H9 (cell line): Measurements from ENCODE around the gene NFIX. TPM values are rescaled to one million over a fixed set of nuclear protein-coding genes. Genes with fewer than 3 reads are reported as not detected.

ENCODE experiments used
- DNase-seq: peaks from one replicate; pipeline ENCODE4 v3.0.0-alpha.2; 2017
- H2AFZ ChIP-seq: one replicate; pipeline ENCODE4 v1.6.1; 2013; ENCODE audit warnings: mild to moderate bottlenecking, low read length, control low read depth, moderate library complexity
- H2AK5ac ChIP-seq: 2 replicates; pipeline ENCODE4 v1.6.1; 2013; ENCODE audit warnings: low read length, control low read depth, mixed read lengths; ENCODE audit not compliant: insufficient read length
- H2BK120ac ChIP-seq: one replicate; pipeline ENCODE4 v1.6.1; 2013; ENCODE audit warnings: low read depth, mild to moderate bottlenecking, low read length, control low read depth, inconsistent platforms; ENCODE audit not compliant: poor library complexity, severe bottlenecking
- H2BK12ac ChIP-seq: 2 replicates; pipeline ENCODE4 v1.6.1; 2013; ENCODE audit warnings: low read length, control low read depth, mixed read lengths, low read depth; ENCODE audit not compliant: insufficient read length
- H2BK15ac ChIP-seq: 2 replicates; pipeline ENCODE4 v1.6.1; 2013; ENCODE audit warnings: low read depth, low read length, control low read depth
- H2BK20ac ChIP-seq: one replicate; pipeline ENCODE4 v1.6.1; 2013; ENCODE audit warnings: low read depth, mild to moderate bottlenecking, low read length, control low read depth, inconsistent platforms; ENCODE audit not compliant: poor library complexity, severe bottlenecking
- H2BK5ac ChIP-seq: 2 replicates; pipeline ENCODE4 v1.6.1; 2013; ENCODE audit warnings: low read length, control low read depth, mixed read lengths; ENCODE audit not compliant: insufficient read length
- H3K14ac ChIP-seq: 2 replicates; pipeline ENCODE4 v1.6.1; 2013; ENCODE audit warnings: low read length, control low read depth; ENCODE audit not compliant: insufficient read depth
- H3K18ac ChIP-seq: 2 replicates; pipeline ENCODE4 v1.6.1; 2013; ENCODE audit warnings: low read depth, mild to moderate bottlenecking, mixed read lengths, low read length, control low read depth; ENCODE audit not compliant: insufficient read length
- H3K23ac ChIP-seq: 2 replicates; pipeline ENCODE4 v1.6.1; 2013; ENCODE audit warnings: low read length, control low read depth, mixed read lengths, low read depth; ENCODE audit not compliant: insufficient read length
- H3K23me2 ChIP-seq: 2 replicates; pipeline ENCODE4 v1.6.1; 2013; ENCODE audit warnings: low read depth, mild to moderate bottlenecking, mixed read lengths, low read length, control low read depth; ENCODE audit not compliant: insufficient read length, poor library complexity, severe bottlenecking
- H3K27ac ChIP-seq: 2 replicates; pipeline ENCODE4 v1.5.1; 2013; ENCODE audit warnings: low read length, control low read depth, mixed read lengths, low read depth; ENCODE audit not compliant: insufficient read length
- H3K27me3 ChIP-seq: 2 replicates; pipeline ENCODE4 v1.6.1; 2013; ENCODE audit warnings: low read length, control low read depth, inconsistent platforms; ENCODE audit not compliant: insufficient read depth
- H3K4ac ChIP-seq: 2 replicates; pipeline ENCODE4 v1.6.1; 2013; ENCODE audit warnings: low read depth, mild to moderate bottlenecking, control low read depth, inconsistent platforms, low read length, moderate library complexity
- H3K4me1 ChIP-seq: 2 replicates; pipeline ENCODE4 v1.6.1; 2013; ENCODE audit warnings: low read length, control low read depth, inconsistent platforms; ENCODE audit not compliant: insufficient read depth
- H3K4me2 ChIP-seq: 2 replicates; pipeline ENCODE4 v1.6.1; 2013; ENCODE audit warnings: low read length, control low read depth, mixed read lengths; ENCODE audit not compliant: insufficient read length, insufficient read depth
- H3K56ac ChIP-seq: 2 replicates; pipeline ENCODE4 v1.6.1; 2013; ENCODE audit warnings: low read depth, mild to moderate bottlenecking, mixed read lengths, low read length, control low read depth; ENCODE audit not compliant: insufficient read length
- H3K79me1 ChIP-seq: 2 replicates; pipeline ENCODE4 v1.6.1; 2013; ENCODE audit warnings: low read depth, mild to moderate bottlenecking, moderate library complexity, low read length, control low read depth, inconsistent platforms; ENCODE audit not compliant: insufficient read depth, poor library complexity, severe bottlenecking
- H3K79me2 ChIP-seq: 2 replicates; pipeline ENCODE4 v1.6.1; 2013; ENCODE audit warnings: low read length, control low read depth, inconsistent platforms; ENCODE audit not compliant: insufficient read depth
- H3K9ac ChIP-seq: 2 replicates; pipeline ENCODE4 v1.6.1; 2013; ENCODE audit warnings: low read length, control low read depth, mixed read lengths; ENCODE audit not compliant: insufficient read length; ENCODE audit errors: extremely low read depth
- H3K9me3 ChIP-seq: one replicate; pipeline ENCODE4 v1.6.1; 2013; ENCODE audit warnings: low read depth, low read length, inconsistent platforms; ENCODE audit not compliant: control insufficient read depth
- H3T11ph ChIP-seq: one replicate; pipeline ENCODE4 v1.6.1; 2013; ENCODE audit warnings: mild to moderate bottlenecking, low read length, control low read depth, inconsistent platforms
- H4K20me1 ChIP-seq: one replicate; pipeline ENCODE4 v1.6.1; 2013; ENCODE audit not compliant: control insufficient read depth, insufficient read length, insufficient read depth
- H4K5ac ChIP-seq: 2 replicates; pipeline ENCODE4 v1.6.1; 2013; ENCODE audit warnings: low read depth, mild to moderate bottlenecking, mixed read lengths, low read length, control low read depth; ENCODE audit not compliant: insufficient read length
- H4K8ac ChIP-seq: replicated peaks from 2 replicates; pipeline ENCODE4 v1.6.1; 2013; ENCODE audit warnings: low read length, control low read depth, mixed read lengths, low read depth; ENCODE audit not compliant: insufficient read length
- H4K91ac ChIP-seq: 2 replicates; pipeline ENCODE4 v1.6.1; 2013; ENCODE audit warnings: low read depth, mild to moderate bottlenecking, moderate library complexity, mixed read lengths, low read length, control low read depth; ENCODE audit not compliant: insufficient read length
- H3K27ac Mint-ChIP-seq, 3 experiments: 2 replicates in 2 of 3; 3 replicates in 1 of 3; pipeline ENCODE4 v1.8.0; 2020 to 2021; ENCODE audit warnings: mixed read lengths in 3 of 3, mild to moderate bottlenecking in 1 of 3, moderate library complexity in 1 of 3
- H3K27me3 Mint-ChIP-seq: 2 replicates; pipeline ENCODE4 v1.8.0; 2021; ENCODE audit warnings: low read depth, mild to moderate bottlenecking, moderate library complexity, mixed read lengths
- H3K36me3 Mint-ChIP-seq, 3 experiments: 2 replicates in 2 of 3; 3 replicates in 1 of 3; pipeline ENCODE4 v1.8.0; 2020 to 2021; ENCODE audit warnings: low read depth in 3 of 3, mixed read lengths in 3 of 3; ENCODE audit not compliant: insufficient read depth in 1 of 3
- H3K4me1 Mint-ChIP-seq, 2 experiments: 2 replicates each; pipeline ENCODE4 v1.8.0; 2020; ENCODE audit warnings: mixed read lengths in 2 of 2
- H3K4me3 Mint-ChIP-seq, 2 experiments: 2 replicates in 1 of 2; 3 replicates in 1 of 2; pipeline ENCODE4 v1.8.0; 2020 to 2021; ENCODE audit warnings: mild to moderate bottlenecking in 2 of 2, mixed read lengths in 2 of 2, moderate library complexity in 1 of 2
- H3K9me3 Mint-ChIP-seq, 2 experiments: 2 replicates in 1 of 2; 3 replicates in 1 of 2; pipeline ENCODE4 v1.8.0; 2020; ENCODE audit warnings: mild to moderate bottlenecking in 2 of 2, mixed read lengths in 2 of 2, moderate library complexity in 1 of 2
- WGBS: extraction: QIAGEN DNeasy Blood & Tissue Kit; methylation state at CpG from one replicate; pipeline ENCODE4 v1.1.7; 2013; ENCODE audit warnings: missing lambda C conversion rate, low lambda C conversion rate, mixed read lengths; ENCODE audit not compliant: insufficient read length; ENCODE audit errors: extremely low coverage; 5-methylcytosine and 5-hydroxymethylcytosine counted together
- total RNA-seq: library from RNA; stranded (reverse); gene quantifications from 2 replicates; pipeline ENCODE4 v1.2.1, GENCODE V29; 2021
- TF ChIP-seq, protein P1 (sequence below): fragments of 200-600 bp; sonication (generic); conservative IDR thresholded peaks from 3 replicates; pipeline ENCODE4 v1.8.0; 2021; ENCODE audit warnings: antibody characterized with exemption, mild to moderate bottlenecking

Gene NFIX
- total RNA-seq, 1 experiment from 2014 or later = 0.31 TPM

DNA sequence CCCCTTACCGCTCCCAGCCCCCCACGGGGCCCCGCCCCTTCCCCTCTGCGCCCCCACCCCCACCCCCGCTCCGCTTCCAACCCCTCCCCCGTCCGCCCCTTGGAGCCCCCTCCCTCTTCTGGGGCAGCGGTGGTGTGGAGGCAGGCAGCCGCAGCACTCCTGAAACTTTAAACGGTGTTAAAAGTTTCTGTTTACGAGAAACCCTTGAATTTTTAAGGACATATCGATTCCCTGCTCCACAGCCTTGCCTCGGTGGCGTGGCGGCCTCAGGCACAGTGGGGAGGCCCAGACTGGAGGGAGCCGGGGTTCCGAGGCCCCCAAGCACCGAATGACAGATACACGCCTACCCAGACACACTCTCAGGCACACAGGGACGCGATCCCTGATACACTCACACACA, 4.8 kb upstream of the NFIX start:
- Mint-ChIP-seq H3K27ac (no peak overlapping the region), H3K4me3 (peak overlapping the region in 1 of 2 experiments; percentile 21; a peak in 2 of 5 replicates), H3K36me3 (peaks cover 0 to 2% (median 0%) of the 10 kb centered on the region in 3 experiments; a peak in 1 of 7 replicates), H3K27me3 (peaks cover 50% of the 10 kb centered on the region), H3K4me1 (peaks cover 7 to 11% of the 10 kb centered on the region in 2 experiments), H3K9me3 (peaks cover 2 to 9% of the 10 kb centered on the region in 2 experiments; a peak in 3 of 5 replicates)
- H4K8ac ChIP-seq = no peak overlapping the region
- H3T11ph ChIP-seq = no peak overlapping the region
- no peak for DNase-seq
- no peaks in the 10 kb centered on the region for H3K23me2 ChIP-seq
- H2BK15ac ChIP-seq = no peak overlapping the region
- no peak overlapping the region for H3K9ac ChIP-seq
- no peaks in the 10 kb centered on the region for H3K79me2 ChIP-seq
- H3K4me1 ChIP-seq = no peaks in the 10 kb centered on the region
- H3K18ac ChIP-seq = no peak overlapping the region
- H4K20me1 ChIP-seq = peaks cover 5% of the 10 kb centered on the region
- H2AFZ ChIP-seq = no peak overlapping the region
- no peak overlapping the region for H3K4me2 ChIP-seq
- no peak overlapping the region for H2BK5ac ChIP-seq
- no peak overlapping the region for H2AK5ac ChIP-seq
- no peak overlapping the region for H3K4ac ChIP-seq
- peaks cover 28% of the 10 kb centered on the region for H3K27me3 ChIP-seq
- no peak overlapping the region for H2BK120ac ChIP-seq
- H3K9me3 ChIP-seq = no peaks in the 10 kb centered on the region
- no peak overlapping the region for H2BK12ac ChIP-seq
- H3K79me1 ChIP-seq = no peaks in the 10 kb centered on the region
- H3K56ac ChIP-seq = no peak overlapping the region
- no CpG with 5 or more reads among the region's 22 CpGs for WGBS
- no peak overlapping the region for H3K27ac ChIP-seq
- no peak overlapping the region for H4K5ac ChIP-seq
- TF ChIP-seq, protein P1, sequence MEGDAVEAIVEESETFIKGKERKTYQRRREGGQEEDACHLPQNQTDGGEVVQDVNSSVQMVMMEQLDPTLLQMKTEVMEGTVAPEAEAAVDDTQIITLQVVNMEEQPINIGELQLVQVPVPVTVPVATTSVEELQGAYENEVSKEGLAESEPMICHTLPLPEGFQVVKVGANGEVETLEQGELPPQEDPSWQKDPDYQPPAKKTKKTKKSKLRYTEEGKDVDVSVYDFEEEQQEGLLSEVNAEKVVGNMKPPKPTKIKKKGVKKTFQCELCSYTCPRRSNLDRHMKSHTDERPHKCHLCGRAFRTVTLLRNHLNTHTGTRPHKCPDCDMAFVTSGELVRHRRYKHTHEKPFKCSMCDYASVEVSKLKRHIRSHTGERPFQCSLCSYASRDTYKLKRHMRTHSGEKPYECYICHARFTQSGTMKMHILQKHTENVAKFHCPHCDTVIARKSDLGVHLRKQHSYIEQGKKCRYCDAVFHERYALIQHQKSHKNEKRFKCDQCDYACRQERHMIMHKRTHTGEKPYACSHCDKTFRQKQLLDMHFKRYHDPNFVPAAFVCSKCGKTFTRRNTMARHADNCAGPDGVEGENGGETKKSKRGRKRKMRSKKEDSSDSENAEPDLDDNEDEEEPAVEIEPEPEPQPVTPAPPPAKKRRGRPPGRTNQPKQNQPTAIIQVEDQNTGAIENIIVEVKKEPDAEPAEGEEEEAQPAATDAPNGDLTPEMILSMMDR = no peak
- H2BK20ac ChIP-seq = no peak overlapping the region
- H4K91ac ChIP-seq = no peak overlapping the region
- H3K23ac ChIP-seq = no peak overlapping the region
- H3K14ac ChIP-seq = no peak overlapping the region
